ENCODE results near the gene CLIC1.
A peak's percentile ranks its signal among the peaks of the same experiment; 100 is the strongest.

Gene CLIC1

GRCh38 chr6:31736021-31736767 is at the start of gene CLIC1:
Gene CLIC1, minus strand, starts transcription at chr6:31736530. Its CDS starts 230 bp downstream, at chr6:31736300.
- peak; percentile 56 for DNase-seq

DNA sequence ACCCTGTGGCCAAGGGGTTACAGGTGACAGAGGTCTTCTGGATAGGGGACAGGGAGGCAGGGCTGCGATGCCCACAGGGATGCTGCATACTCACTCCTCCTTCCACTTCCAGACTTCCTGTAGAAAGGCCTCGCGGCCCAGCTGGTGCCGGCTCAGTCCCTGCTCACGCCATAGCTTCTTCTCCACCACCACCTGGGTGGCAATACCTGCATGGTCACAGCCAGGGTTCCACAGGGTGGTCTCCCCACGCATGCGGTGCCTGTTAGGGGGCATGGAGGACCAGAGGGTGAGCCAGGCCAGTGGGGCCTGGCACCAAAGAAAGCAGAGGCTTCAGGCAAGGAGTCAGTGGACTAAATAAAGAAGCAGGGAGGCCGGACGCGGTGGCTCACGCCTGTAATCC is 49.1 kb upstream of the CLIC1 start:
- no peak for DNase-seq

DNA sequence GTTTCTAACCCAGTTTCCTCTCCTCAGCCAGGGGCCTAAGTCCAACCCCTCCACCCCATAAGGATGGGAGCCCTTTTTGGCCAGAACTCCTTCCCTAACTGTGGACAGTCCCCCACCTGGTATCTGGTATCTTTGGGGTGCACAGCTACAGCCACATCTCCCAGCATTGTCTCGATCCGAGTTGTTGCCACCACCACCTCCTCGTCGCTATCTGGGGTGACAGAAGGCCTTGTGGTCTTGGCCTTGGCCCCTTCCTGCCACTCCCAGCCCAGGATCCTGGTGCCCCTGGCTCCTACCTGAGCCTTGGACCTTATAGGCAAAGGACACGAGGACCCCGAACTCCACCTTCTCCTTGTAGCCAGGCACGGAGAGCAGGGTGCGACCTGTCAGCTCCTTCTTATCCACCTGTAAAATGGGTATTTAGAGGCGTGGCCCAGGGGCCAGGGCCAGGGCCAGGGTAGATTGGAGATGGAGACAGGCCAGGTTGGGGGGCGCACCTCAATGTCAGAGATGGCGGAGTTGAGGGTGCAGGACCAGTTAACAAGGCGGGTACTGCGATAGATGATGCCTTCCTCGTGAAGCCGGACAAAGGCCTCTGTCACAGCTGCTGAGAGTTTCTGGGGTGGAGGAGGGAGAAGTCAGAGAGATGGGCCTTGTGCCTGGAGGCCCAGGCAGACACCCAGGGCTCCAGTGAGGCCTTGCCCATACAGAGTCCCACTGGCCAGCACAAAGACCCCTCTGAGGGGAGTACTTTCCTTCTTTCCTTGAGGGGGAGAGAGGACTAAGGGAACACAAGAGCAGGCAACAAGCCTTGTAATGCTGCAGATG is 48.0 kb upstream of the CLIC1 start:
- no peak for DNase-seq

DNA sequence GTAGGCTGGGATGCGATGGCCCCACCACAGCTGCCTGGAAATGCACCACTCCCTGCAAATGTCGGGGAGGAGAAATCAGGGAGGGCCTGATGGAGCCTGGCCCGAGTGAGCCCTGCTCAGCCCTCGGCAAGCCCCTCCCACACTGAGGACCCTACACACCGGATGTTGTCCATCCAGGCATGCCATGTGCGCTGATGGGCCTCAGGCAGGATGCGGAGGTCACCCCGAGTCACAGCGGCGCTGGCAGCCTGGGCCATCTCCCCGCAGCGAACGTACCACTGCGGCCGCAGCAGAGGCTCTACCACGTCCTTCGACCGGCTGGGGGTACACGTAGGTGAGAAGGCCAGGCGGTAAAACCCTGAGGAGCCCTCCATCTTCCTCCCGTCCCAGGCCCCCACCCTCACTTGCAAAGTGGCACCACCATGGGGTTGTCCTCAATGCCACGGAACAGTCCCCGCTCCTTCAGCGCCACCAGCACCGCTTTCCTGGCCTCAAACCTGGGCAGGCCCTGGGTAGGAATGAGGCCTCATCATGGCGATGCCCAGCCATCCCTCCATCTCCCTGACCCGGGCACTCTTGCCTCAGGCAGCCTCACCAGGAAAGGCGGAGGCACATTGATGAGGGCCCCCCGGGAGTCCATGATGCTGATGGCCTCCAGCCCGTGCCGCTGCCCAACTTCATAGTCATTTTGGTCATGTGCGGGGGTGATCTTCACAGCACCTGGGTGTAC is 46.0 kb upstream of the CLIC1 start:
- DNase-seq, result no peak

GRCh38 chr6:31781244-31782125 is 45.2 kb upstream of the CLIC1 start:
- no peak for DNase-seq

- no peak for DNase-seq
These were observed 44.3 kb upstream of the CLIC1 start for GRCh38 chr6:31780507-31781243.

- DNase-seq, result no peak
These were observed 43.6 kb upstream of the CLIC1 start for GRCh38 chr6:31779908-31780307.

- no peak for DNase-seq
These were observed 42.9 kb upstream of the CLIC1 start for GRCh38 chr6:31778999-31779885.

GRCh38 chr6:31778193-31778592 is 41.9 kb upstream of the CLIC1 start:
- DNase-seq, result no peak

- DNase-seq, result no peak
These were observed 41.3 kb upstream of the CLIC1 start for GRCh38 chr6:31777667-31778050.

- peak; percentile 58 for DNase-seq
These were observed 40.8 kb upstream of the CLIC1 start, which contains the start of gene VWA7 for GRCh38 chr6:31776989-31777666. Gene VWA7, minus strand, starts transcription at chr6:31777328. Its CDS starts 549 bp downstream, at chr6:31776779.

- no peak for DNase-seq
These were observed 40.2 kb upstream of the CLIC1 start for GRCh38 chr6:31776485-31776988.

GRCh38 chr6:31775633-31776484 is 39.5 kb upstream of the CLIC1 start:
- DNase-seq, result no peak

- no peak for DNase-seq
These were observed 38.9 kb upstream of the CLIC1 start for GRCh38 chr6:31775184-31775583.

DNA sequence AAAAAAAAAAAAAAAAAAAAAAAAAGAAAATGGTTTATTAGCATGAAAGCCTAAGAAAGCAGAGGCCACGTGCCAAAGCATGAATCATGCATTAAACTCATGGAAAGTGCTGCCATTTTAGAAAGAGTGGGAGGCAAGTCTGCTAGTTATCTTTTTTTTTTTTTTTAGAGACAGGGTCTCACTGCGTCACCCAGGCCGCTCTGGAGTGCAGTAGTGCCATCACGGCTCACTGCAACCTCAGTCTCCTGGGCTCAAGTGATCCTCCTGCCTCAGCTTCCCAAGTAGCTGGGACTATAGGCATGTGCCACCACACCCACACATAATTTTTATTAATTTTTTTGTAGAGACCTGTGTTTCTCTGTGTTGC is 35.6 kb upstream of the CLIC1 start:
- no peak for DNase-seq

- DNase-seq, result no peak
These were observed 34.5 kb upstream of the CLIC1 start for GRCh38 chr6:31770860-31771259.

GRCh38 chr6:31769684-31770371 is 33.5 kb upstream of the CLIC1 start:
- DNase-seq, result peak; percentile 73

Measured in activated gamma-delta T cell treated with Interleukin-2 at 50 U/mL for 16 hours (primary cell).